HepG2 (cell line): Measurements from ENCODE around the gene TBCEL. TPM values are rescaled to one million over a fixed set of nuclear protein-coding genes. Genes with fewer than 3 reads are reported as not detected.

Experiments used
- ARID4A ChIP-seq: sonication (generic); formaldehyde crosslinking; IDR thresholded peaks from 2 replicates; pipeline ENCODE4 v1.5.0; 2020; ENCODE audit warnings: mild to moderate bottlenecking, missing genetic modification reagents, borderline replicate concordance
- BRCA1 ChIP-seq: sonication (generic); formaldehyde crosslinking; IDR thresholded peaks from 2 replicates; pipeline ENCODE4 v1.4.0; 2020; ENCODE audit warnings: missing genetic modification reagents
- CENPBD1 ChIP-seq: sonication (generic); formaldehyde crosslinking; IDR thresholded peaks from 2 replicates; pipeline ENCODE4 v1.8.0; 2022; ENCODE audit warnings: missing genetic modification reagents, low read depth, mild to moderate bottlenecking, borderline replicate concordance
- FOXP1 ChIP-seq, 2 experiments: fragments of 450-650 bp in 1 of 2; IDR thresholded peaks; 2 replicates each; pipeline ENCODE4 v1.6.1; 2017 to 2018; ENCODE audit warnings: antibody characterized with exemption in 1 of 2
- GATA4 ChIP-seq: sonication (generic); IDR thresholded peaks from 2 replicates; pipeline ENCODE4 v1.6.1; 2016; ENCODE audit warnings: antibody characterized with exemption, low read depth, borderline replicate concordance
- HNRNPUL1 ChIP-seq: fragments of 200-400 bp; formaldehyde crosslinking; IDR thresholded peaks from 2 replicates; pipeline ENCODE4 v1.6.1; 2017; ENCODE audit warnings: low read depth, mild to moderate bottlenecking, low read length, moderate library complexity
- KDM3A ChIP-seq: IDR thresholded peaks from 2 replicates; pipeline ENCODE4 v1.6.1; 2018; ENCODE audit warnings: low read depth, missing compliant biosample characterization
- NKX3-1 ChIP-seq: sonication (generic); formaldehyde crosslinking; IDR thresholded peaks from 2 replicates; pipeline ENCODE4 v1.5.0; 2020; ENCODE audit warnings: missing genetic modification reagents
- SCMH1 ChIP-seq: sonication (generic); formaldehyde crosslinking; IDR thresholded peaks from 2 replicates; pipeline ENCODE4 v1.9.0; 2021; ENCODE audit warnings: missing genetic modification reagents, mild to moderate bottlenecking, borderline replicate concordance
- SPEN ChIP-seq: sonication (generic); formaldehyde crosslinking; IDR thresholded peaks from 2 replicates; pipeline ENCODE4 v1.5.1; 2020; ENCODE audit warnings: low read depth, mild to moderate bottlenecking, missing genetic modification reagents
- ZNF414 ChIP-seq: sonication (generic); formaldehyde crosslinking; IDR thresholded peaks from 2 replicates; pipeline ENCODE4 v1.5.0; 2020; ENCODE audit warnings: missing genetic modification reagents
- ZNF496 ChIP-seq: sonication (generic); formaldehyde crosslinking; IDR thresholded peaks from 2 replicates; pipeline ENCODE4 v1.8.1; 2023; ENCODE audit warnings: mild to moderate bottlenecking, moderate library complexity, missing genetic modification reagents; ENCODE audit not compliant: insufficient replicate concordance
- ZNF563 ChIP-seq: sonication (generic); formaldehyde crosslinking; IDR thresholded peaks from 2 replicates; pipeline ENCODE4 v1.8.0; 2022; ENCODE audit warnings: mild to moderate bottlenecking, moderate library complexity, missing genetic modification reagents
- ZNF574 ChIP-seq: sonication (generic); formaldehyde crosslinking; IDR thresholded peaks from 2 replicates; pipeline ENCODE4 v1.4.0; 2020; ENCODE audit warnings: missing genetic modification reagents
- ZNF737 ChIP-seq: sonication (generic); formaldehyde crosslinking; IDR thresholded peaks from 2 replicates; pipeline ENCODE4 v1.5.0; 2020; ENCODE audit warnings: missing genetic modification reagents, mild to moderate bottlenecking, borderline replicate concordance
- ZUFSP ChIP-seq: sonication (generic); formaldehyde crosslinking; IDR thresholded peaks from 2 replicates; pipeline ENCODE4 v1.9.0; 2021; ENCODE audit warnings: missing genetic modification reagents, mild to moderate bottlenecking, borderline replicate concordance
- polyA plus RNA-seq, 8 experiments: library from polyadenylated mRNA; depleted of rRNA in 3 of 8; stranded (reverse) in 7 of 8; unstranded in 1 of 8; fragments of >200 nt; fragmentation: Illumina TruSeq in 4 of 8; extraction: Trizol in 4 of 8; gene quantifications; 2 replicates each; pipeline versions ENCODE4 v1.2.1 to v1.2.3, GENCODE V29; 2011 to 2016; ENCODE audit warnings: low read depth in 4 of 8, missing spikeins in 1 of 8, mixed read lengths in 1 of 8; ENCODE audit not compliant: insufficient read depth in 1 of 8
- total RNA-seq, 5 experiments: library from RNA; depleted of rRNA; stranded (reverse); fragments of >200 nt; fragmentation: Illumina TruSeq; extraction: Trizol; gene quantifications; 2 replicates each; pipeline ENCODE4 v1.2.3, GENCODE V29; 2016; ENCODE audit warnings: low read depth in 1 of 5

TBCEL gene
- total and polyA plus RNA-seq, 2 of the 13 experiments (the other 11 are each of a cell fraction or from before 2014, with no cell fraction given), result 6.1 to 12.5 TPM

GRCh38 chr11:121023848-121024751 lies at the start of gene TBCEL (continued):
- TF ChIP-seq SPEN (CRISPR knock-in tag) (peak; percentile 87), HNRNPUL1 (no peak), BRCA1 (CRISPR knock-in tag) (no peak), NKX3-1 (CRISPR knock-in tag) (0 out of 2 replicates have a peak, but pooled peaks have one; percentile 26), ARID4A (peak; percentile 94), ZNF496 (CRISPR knock-in tag) (no peak), GATA4 (no peak), ZNF563 (no peak; the same call in 1 of the 2 replicates), ZNF414 (CRISPR knock-in tag) (peak; percentile 84; the same call in 1 of the 2 replicates), ZNF574 (CRISPR knock-in tag) (peak; percentile 87), ZNF737 (no peak), KDM3A (CRISPR knock-in tag) (no peak), ZUFSP (CRISPR knock-in tag) (no peak), CENPBD1 (CRISPR knock-in tag) (no peak), FOXP1 (IDR thresholded peaks at IDR 0.05) (no peak), FOXP1 (CRISPR knock-in tag; IDR thresholded peaks at IDR 0.05) (peak; percentile 80), SCMH1 (CRISPR knock-in tag) (no peak)
